Prostate gland (tissue), 2 donors: Measurements from ENCODE around the gene DOC2B.

ENCODE experiments used
- CTCF ChIP-seq, 4 experiments: fragments of 200-600 bp in 2 of 4; fragments of 450-650 bp in 2 of 4; sonication (generic) in 2 of 4; IDR thresholded peaks; 1 replicate in 3 of 4; 2 replicates in 1 of 4; pipeline ENCODE4 v1.5.1; 2016 to 2019; ENCODE audit warnings: antibody characterized with exemption in 4 of 4, mild to moderate bottlenecking in 2 of 4, moderate library complexity in 2 of 4
- POLR2A ChIP-seq: fragments of 450-650 bp; IDR thresholded peaks from one replicate; pipeline ENCODE4 v1.6.1; 2016; ENCODE audit warnings: antibody characterized with exemption, mild to moderate bottlenecking
- POLR2AphosphoS5 ChIP-seq: sonication (generic); formaldehyde crosslinking; IDR thresholded peaks from one replicate; pipeline ENCODE4 v1.6.1; 2017; ENCODE audit warnings: antibody characterized with exemption

GRCh38 chr17:142102-142661 lies 39.3 kb downstream of the DOC2B start:
- TF ChIP-seq CTCF (IDR thresholded peaks at IDR 0.05) (no peak), POLR2A (no peak), POLR2AphosphoS5 (no peak)
